Omental fat pad (tissue), 4 donors: ENCODE measurements around the gene DEGS2. TPM values are rescaled to one million over a fixed set of nuclear protein-coding genes. Genes with fewer than 3 reads are reported as not detected.
A peak's percentile ranks its signal among the peaks of the same experiment; 100 is the strongest.

Experiments used
- ATAC-seq: fragments of 150-250 bp; one replicate; pipeline ENCODE4 v1.9.1; 2016; ENCODE audit warnings: mild to moderate bottlenecking, moderate library complexity; ENCODE audit not compliant: low FRiP score
- DNase-seq: peaks from one replicate; pipeline ENCODE4 v3.0.0-alpha.2; 2019; ENCODE audit warnings: low spot score
- total RNA-seq, 4 donors: library from RNA; depleted of rRNA; stranded (reverse); fragments of >200 nt; gene quantifications; one replicate each; pipeline ENCODE4 v1.1.0, GENCODE V29; 2016
- TF ChIP-seq, protein P1 (sequence below), 3 donors: fragments of 450-650 bp; IDR thresholded peaks; one replicate each; pipeline ENCODE4 v1.5.1; 2016 to 2017; ENCODE audit warnings: antibody characterized with exemption in 3 of 3, mild to moderate bottlenecking in 3 of 3, moderate library complexity in 2 of 3

Gene DEGS2
- total RNA-seq, 4 donors from 2014 or later: 0.19 to 0.79 (median 0.19) TPM; not detected in 1

DNA sequence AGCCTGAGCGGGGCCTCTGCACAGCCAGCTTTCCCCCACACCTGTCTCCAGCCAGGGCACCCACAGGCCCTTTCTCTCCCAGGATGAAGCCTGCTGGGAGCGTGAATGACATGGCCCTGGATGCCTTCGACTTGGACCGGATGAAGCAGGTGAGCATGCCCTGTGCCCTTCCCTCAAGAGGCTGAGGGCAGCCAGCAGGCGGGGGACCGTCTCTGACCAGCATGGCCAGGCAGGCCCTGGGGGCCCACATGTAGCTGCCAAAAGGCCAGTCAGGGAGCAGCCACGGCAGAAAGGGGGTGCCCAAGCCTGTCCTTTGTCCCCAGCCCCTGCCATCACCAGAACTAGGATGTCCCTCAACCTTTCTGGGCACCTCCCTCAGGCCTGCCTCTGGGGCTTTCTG is 18.3 kb downstream of the DEGS2 start:
- no peak for DNase-seq
- TF ChIP-seq, protein P1, sequence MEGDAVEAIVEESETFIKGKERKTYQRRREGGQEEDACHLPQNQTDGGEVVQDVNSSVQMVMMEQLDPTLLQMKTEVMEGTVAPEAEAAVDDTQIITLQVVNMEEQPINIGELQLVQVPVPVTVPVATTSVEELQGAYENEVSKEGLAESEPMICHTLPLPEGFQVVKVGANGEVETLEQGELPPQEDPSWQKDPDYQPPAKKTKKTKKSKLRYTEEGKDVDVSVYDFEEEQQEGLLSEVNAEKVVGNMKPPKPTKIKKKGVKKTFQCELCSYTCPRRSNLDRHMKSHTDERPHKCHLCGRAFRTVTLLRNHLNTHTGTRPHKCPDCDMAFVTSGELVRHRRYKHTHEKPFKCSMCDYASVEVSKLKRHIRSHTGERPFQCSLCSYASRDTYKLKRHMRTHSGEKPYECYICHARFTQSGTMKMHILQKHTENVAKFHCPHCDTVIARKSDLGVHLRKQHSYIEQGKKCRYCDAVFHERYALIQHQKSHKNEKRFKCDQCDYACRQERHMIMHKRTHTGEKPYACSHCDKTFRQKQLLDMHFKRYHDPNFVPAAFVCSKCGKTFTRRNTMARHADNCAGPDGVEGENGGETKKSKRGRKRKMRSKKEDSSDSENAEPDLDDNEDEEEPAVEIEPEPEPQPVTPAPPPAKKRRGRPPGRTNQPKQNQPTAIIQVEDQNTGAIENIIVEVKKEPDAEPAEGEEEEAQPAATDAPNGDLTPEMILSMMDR (IDR thresholded peaks at IDR 0.05): no peak
- ATAC-seq: no peak

DNA sequence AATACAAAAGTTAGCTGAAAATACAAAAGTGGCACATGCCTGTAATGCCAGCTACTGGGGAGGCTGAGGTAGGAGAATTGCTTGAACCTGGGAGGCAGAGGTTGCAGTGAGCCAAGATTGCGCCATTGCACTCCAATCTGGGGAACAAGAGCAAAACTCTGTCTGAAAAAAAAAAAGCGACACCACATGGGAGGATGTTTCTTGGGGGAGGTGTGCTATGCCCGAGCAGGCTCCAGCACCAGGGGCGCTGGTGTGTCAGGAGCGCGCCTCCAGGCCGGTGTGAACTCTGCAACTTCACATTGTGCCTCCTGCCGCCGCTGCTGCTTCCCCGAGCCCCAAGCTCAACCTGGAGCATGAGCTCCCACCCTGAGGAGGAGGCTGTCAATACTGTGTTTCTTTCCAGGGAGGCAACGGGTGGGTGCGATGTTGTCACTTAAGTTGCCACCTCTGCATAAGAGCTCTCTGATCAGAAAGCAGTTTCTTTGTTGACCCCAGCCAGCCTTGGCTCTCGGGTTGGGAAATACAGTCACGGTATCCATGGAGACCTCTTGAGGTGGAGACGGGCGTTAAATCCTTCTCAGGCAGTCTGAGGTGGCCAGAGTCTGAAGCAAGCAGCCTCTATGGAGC is 18.9 kb downstream of the DEGS2 start:
- TF ChIP-seq, protein P1 (IDR thresholded peaks at IDR 0.05): no peak
- ATAC-seq (peak; percentile 58), DNase-seq (no peak)

DNA sequence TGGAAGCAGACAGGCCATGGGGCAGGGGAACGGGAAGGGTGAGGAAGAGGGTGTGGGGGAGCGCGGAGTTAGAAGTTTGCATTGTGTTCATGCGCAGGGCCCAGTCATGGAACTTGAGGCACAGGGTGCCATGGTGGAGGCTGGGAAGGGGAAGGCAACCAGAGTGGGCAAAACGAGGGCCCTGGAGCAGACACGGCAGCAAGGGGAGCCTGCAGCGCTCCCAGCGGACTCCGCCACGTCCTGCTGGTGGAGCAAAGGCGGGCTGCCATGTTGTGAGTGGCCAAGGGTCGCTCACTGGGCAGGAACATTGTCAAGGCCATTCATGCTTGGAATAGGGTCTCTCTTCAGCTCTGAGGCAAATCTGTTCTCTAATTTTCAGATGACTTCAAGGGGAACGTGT is 20.5 kb downstream of the DEGS2 start:
- TF ChIP-seq, protein P1 (IDR thresholded peaks at IDR 0.05): no peak
- ATAC-seq: no peak

DNA sequence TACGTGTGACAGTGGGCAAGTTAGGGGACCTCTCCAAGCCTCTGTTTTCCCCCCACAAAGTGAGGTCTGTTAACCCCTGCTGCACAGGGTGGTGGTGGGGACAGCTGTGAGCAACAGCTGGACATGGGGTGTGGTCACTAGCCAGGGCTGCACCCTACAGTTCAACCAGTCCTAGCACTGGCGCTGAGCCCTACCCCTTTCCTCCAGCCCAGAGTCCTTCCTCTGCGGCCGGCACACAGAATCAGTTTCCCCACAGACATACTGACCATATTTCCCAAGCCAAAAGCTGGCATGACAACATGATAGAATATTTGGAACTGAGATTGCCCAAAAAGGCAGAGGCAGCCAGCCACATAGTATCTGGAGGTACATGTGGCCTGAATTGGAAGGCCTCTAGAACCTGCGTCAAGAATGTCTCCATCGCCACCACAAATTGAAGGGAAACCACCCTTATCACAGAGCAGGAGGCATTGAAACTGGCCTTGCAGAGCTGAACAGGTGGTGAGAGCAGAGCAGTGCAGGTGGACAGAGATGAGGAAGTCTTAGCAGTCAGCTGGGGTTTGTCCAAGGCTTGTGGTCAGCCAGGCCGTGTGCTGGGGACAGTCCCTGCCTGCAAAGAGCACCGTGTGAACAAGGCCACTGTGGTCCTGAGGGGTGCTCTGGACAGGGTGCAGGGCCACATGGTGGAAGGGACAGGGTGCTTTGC is 21.2 kb downstream of the DEGS2 start:
- DNase-seq (no peak), ATAC-seq (no peak)
- TF ChIP-seq, protein P1 (IDR thresholded peaks at IDR 0.05): no peak

More for the DNA sequence above, 20.5 kb downstream of the DEGS2 start:
- DNase-seq: no peak

DNA sequence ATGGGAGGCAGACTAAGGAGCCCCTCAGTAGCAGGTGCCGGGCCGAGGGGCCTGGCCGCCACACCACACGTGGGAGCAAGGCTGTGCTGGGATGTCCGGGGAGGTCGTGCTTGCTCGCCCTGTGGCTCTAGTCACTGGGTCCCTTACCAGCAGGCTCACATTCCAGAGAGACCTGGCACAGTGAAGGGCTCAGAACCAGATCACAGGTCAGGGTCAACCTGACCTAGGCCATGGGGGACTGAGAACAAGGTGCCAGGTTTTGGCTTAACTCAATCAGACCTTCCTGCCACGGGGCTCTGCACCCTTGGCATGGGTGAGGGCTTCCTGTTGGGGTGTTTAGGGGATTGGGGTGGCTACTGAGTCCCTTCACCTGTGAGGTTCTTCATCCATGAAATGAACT is 22.3 kb downstream of the DEGS2 start:
- ATAC-seq (no peak), DNase-seq (no peak)
- TF ChIP-seq, protein P1 (IDR thresholded peaks at IDR 0.05): no peak

DNA sequence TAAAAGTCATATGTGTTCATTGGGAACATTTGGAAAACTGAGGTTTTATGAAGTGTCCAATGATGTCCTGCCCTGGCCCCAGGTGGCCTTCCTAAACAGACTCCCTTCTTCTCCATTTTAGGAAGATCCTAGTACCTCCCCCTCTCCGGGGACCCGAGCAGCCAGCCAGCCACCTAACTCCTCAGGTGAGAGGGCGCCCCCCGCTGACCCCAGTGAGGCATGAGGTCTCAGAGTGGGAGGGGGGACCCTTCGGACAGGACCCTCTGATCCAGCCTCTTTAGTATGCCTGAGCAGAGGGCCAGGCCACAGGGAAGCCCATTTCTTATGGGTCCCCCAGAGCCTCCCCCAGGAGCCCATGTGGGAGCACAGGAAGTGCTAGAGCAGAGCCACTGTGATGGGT is 23.7 kb downstream of the DEGS2 start:
- TF ChIP-seq, protein P1 (IDR thresholded peaks at IDR 0.05): no peak
- DNase-seq (no peak), ATAC-seq (no peak)

DNA sequence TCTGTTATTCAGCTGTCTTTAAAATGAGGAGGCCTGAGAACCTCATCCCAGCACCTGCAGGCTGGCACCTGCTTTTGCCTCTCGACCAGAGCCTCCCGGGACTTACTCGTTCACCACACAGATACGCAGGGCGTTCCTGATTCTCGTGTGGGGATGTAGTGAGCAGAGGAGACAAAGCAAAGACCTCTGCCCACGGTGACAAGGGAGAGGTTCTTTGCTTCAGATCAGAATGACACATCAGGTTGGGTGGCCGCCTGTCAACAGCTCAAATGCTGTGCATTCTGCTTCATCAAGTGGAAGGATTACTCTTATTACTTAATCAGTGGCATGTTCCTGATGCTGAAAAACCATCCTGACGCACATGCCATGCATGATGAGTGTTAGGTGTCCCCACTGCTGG is 24.4 kb downstream of the DEGS2 start:
- no peak for ATAC-seq
- TF ChIP-seq, protein P1 (IDR thresholded peaks at IDR 0.05): no peak
- DNase-seq: no peak
